ENCODE results near the gene KCNQ2. TPM values are rescaled to one million over a fixed set of nuclear protein-coding genes. Genes with fewer than 3 reads are reported as not detected.

Gene KCNQ2
- total RNA-seq, 2 experiments from 2014 or later, result not detected

DNA sequence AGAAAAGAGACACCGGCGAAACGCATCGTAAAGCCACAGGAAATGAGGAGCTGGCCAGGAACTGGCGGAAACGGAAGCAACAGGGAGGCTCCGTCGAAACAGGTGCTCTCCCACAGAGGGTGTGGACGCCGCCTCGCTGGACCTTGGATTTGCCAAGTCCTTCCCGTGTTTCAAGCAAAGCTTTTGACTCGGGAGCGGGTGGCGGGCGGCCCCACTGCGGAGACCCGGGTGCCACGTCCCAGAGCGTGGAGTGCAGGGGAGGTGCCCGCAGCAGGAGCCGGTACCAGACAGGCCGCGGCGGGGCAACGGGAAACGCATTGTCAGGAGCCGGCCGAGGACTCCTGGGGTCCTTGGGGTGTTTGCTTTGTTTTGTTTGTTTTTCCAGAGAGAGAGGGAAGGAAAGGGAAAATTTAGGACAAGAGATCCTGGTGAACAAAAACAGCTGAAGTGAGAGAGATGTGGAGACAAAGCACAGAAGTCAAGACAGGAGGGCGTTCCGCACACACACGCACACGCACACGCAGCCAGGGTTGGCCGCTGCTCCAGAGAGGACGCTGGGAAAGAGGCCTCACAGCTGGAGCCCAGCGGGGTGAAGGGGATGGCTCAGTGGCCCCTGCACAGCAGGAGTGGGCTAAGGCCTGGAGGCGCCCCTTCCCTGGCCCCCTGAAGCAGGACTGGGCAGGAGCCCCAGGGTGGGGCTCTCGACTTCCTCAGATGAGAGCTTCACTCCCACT lies 60.4 kb downstream of the KCNQ2 start:
- H3K27me3 Mint-ChIP-seq, result no peaks in the 10 kb centered on the region
- POLR2A ChIA-PET, result no interaction called here
- CTCF ChIA-PET, result no interaction called here
- H3K4me3 Mint-ChIP-seq, result no peak overlapping the region
- no peak overlapping the region for H3K27ac Mint-ChIP-seq
- H3K4me1 Mint-ChIP-seq, result peaks cover 9% of the 10 kb centered on the region
- DNase-seq, result no peak
- no peaks in the 10 kb centered on the region for H3K36me3 Mint-ChIP-seq (ENCODE audit: low read depth)
- peaks cover 4% of the 10 kb centered on the region for H3K9me3 Mint-ChIP-seq

- ChIA-PET POLR2A (no interaction called here), CTCF (no interaction called here)
- peaks cover 4% of the 10 kb centered on the region for H3K9me3 Mint-ChIP-seq
- H3K4me3 Mint-ChIP-seq, result no peak overlapping the region
- no peaks in the 10 kb centered on the region for H3K36me3 Mint-ChIP-seq (ENCODE audit: low read depth)
- H3K4me1 Mint-ChIP-seq, result peaks cover 9% of the 10 kb centered on the region
- H3K27ac Mint-ChIP-seq, result no peak overlapping the region
- H3K27me3 Mint-ChIP-seq, result no peaks in the 10 kb centered on the region
- no peak for DNase-seq
These were observed 61.1 kb downstream of the KCNQ2 start for GRCh38 chr20:63411151-63411897.

DNA sequence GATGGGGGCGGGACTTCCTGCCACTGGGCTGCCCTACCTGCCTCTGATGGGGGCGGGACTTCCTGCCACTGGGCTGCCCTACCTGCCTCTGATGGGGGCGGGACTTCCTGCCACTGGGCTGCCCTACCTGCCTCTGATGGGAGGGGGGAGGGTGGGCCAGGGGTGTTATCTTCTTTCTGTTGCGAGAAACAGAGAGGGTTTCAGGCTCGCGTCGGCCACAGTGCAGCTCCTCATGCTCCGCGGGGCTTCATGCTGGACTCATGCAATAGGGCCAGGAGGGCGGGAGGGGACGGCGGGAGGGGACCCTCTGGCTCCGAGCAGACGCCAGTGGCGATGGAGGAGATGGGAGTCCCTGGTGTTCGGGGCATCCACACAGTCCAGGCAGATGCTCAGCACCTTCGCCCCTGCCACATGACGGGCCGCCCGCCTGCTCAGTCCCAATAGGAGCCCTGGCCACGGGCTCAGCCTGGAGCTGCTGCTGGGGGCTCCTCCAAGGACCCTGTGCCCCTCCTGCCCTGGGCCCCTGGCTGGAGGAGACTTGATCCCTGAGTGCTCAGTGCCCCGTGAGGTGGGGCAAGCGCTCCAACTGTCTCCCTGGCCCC lies 62.5 kb downstream of the KCNQ2 start:
- DNase-seq, result no peak
- CTCF ChIA-PET, result no interaction called here
- H3K4me1 Mint-ChIP-seq, result peaks cover 9% of the 10 kb centered on the region

GRCh38 chr20:63409066-63409833 lies 63.2 kb downstream of the KCNQ2 start:
- Mint-ChIP-seq H3K36me3 (ENCODE audit: low read depth) (no peaks in the 10 kb centered on the region), H3K4me3 (no peak overlapping the region), H3K27ac (no peak overlapping the region), H3K9me3 (peaks cover 4% of the 10 kb centered on the region), H3K4me1 (peaks cover 9% of the 10 kb centered on the region), H3K27me3 (no peaks in the 10 kb centered on the region)
- no peak for DNase-seq
- ChIA-PET CTCF (no interaction called here), POLR2A (no interaction called here)

More for the DNA sequence above, 62.5 kb downstream of the KCNQ2 start:
- H3K36me3 Mint-ChIP-seq (ENCODE audit: low read depth), result no peaks in the 10 kb centered on the region
- peaks cover 4% of the 10 kb centered on the region for H3K9me3 Mint-ChIP-seq
- no peak overlapping the region for H3K27ac Mint-ChIP-seq
- POLR2A ChIA-PET, result no interaction called here
- H3K4me3 Mint-ChIP-seq, result no peak overlapping the region
- H3K27me3 Mint-ChIP-seq, result no peaks in the 10 kb centered on the region

DNA sequence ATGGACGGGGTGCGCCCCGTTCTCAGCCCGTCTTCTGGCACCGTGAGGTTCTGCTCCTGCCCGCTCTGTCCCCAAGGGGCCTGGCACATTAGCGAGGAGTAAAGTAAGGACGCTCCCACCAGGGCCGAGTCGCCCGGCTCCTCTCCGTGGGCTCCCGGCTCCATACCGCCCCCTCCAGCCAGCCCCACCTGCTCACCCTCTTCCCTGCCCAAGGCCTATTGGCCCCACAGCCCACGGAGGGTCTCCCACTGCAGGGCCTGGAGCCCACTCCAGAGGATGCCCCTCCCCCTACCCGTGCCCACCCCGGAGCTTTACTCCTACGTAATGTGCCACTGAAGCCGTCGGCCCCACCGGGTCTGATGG lies 63.8 kb downstream of the KCNQ2 start:
- DNase-seq, result no peak
- CTCF ChIA-PET, result no interaction called here
- no peak overlapping the region for H3K4me3 Mint-ChIP-seq
- POLR2A ChIA-PET, result no interaction called here
- H3K4me1 Mint-ChIP-seq, result peaks cover 9% of the 10 kb centered on the region
- H3K9me3 Mint-ChIP-seq, result peaks cover 4% of the 10 kb centered on the region
- no peaks in the 10 kb centered on the region for H3K36me3 Mint-ChIP-seq (ENCODE audit: low read depth)
- H3K27ac Mint-ChIP-seq, result no peak overlapping the region
- no peaks in the 10 kb centered on the region for H3K27me3 Mint-ChIP-seq

- CTCF ChIA-PET, result no interaction called here
- no peaks in the 10 kb centered on the region for H3K36me3 Mint-ChIP-seq (ENCODE audit: low read depth)
- H3K27ac Mint-ChIP-seq, result no peak overlapping the region
- H3K9me3 Mint-ChIP-seq, result peaks cover 4% of the 10 kb centered on the region
- POLR2A ChIA-PET, result no interaction called here
- no peaks in the 10 kb centered on the region for H3K27me3 Mint-ChIP-seq
- peaks cover 9% of the 10 kb centered on the region for H3K4me1 Mint-ChIP-seq
- no peak overlapping the region for H3K4me3 Mint-ChIP-seq
- DNase-seq, result no peak
These were observed 64.3 kb downstream of the KCNQ2 start for GRCh38 chr20:63407928-63408683.

GRCh38 chr20:63406617-63407245 lies 65.7 kb downstream of the KCNQ2 start:
- Mint-ChIP-seq H3K9me3 (peaks cover 4% of the 10 kb centered on the region), H3K27me3 (no peaks in the 10 kb centered on the region), H3K4me3 (no peak overlapping the region), H3K36me3 (ENCODE audit: low read depth) (no peaks in the 10 kb centered on the region), H3K27ac (no peak overlapping the region), H3K4me1 (peaks cover 2% of the 10 kb centered on the region)
- POLR2A ChIA-PET, result no interaction called here
- no peak for DNase-seq
- CTCF ChIA-PET, result no interaction called here

- DNase-seq, result no peak
- ChIA-PET POLR2A (no interaction called here), CTCF (no interaction called here)
- Mint-ChIP-seq H3K27ac (no peak overlapping the region), H3K4me3 (no peak overlapping the region), H3K4me1 (no peaks in the 10 kb centered on the region), H3K27me3 (no peaks in the 10 kb centered on the region), H3K9me3 (peaks cover 4% of the 10 kb centered on the region), H3K36me3 (ENCODE audit: low read depth) (no peaks in the 10 kb centered on the region)
These were observed 66.4 kb downstream of the KCNQ2 start for GRCh38 chr20:63406011-63406410.

- no peaks in the 10 kb centered on the region for H3K4me1 Mint-ChIP-seq
- no peaks in the 10 kb centered on the region for H3K36me3 Mint-ChIP-seq (ENCODE audit: low read depth)
- ChIA-PET CTCF (no interaction called here), POLR2A (no interaction called here)
- no peak for DNase-seq
- H3K4me3 Mint-ChIP-seq, result no peak overlapping the region
- no peaks in the 10 kb centered on the region for H3K27me3 Mint-ChIP-seq
- H3K27ac Mint-ChIP-seq, result no peak overlapping the region
- H3K9me3 Mint-ChIP-seq, result peaks cover 4% of the 10 kb centered on the region
These were observed 67.2 kb downstream of the KCNQ2 start for GRCh38 chr20:63405102-63405730.

- no peak for DNase-seq
- Mint-ChIP-seq H3K4me1 (no peaks in the 10 kb centered on the region), H3K27ac (no peak overlapping the region), H3K27me3 (no peaks in the 10 kb centered on the region), H3K4me3 (no peak overlapping the region), H3K9me3 (peaks cover 4% of the 10 kb centered on the region), H3K36me3 (ENCODE audit: low read depth) (no peaks in the 10 kb centered on the region)
- CTCF ChIA-PET, result no interaction called here
- POLR2A ChIA-PET, result no interaction called here
These were observed 68.0 kb downstream of the KCNQ2 start for GRCh38 chr20:63404129-63405085.

- ChIA-PET CTCF (no interaction called here), POLR2A (no interaction called here)
- DNase-seq, result no peak
- Mint-ChIP-seq H3K36me3 (ENCODE audit: low read depth) (no peaks in the 10 kb centered on the region), H3K27me3 (no peaks in the 10 kb centered on the region), H3K27ac (no peak overlapping the region), H3K4me3 (no peak overlapping the region), H3K9me3 (no peaks in the 10 kb centered on the region), H3K4me1 (no peaks in the 10 kb centered on the region)
These were observed 68.9 kb downstream of the KCNQ2 start for GRCh38 chr20:63403403-63404105.
